ENCODE measurements around the gene CLCNKA. TPM values are rescaled to one million over a fixed set of nuclear protein-coding genes. Genes with fewer than 3 reads are reported as not detected.
"Not testable (repeated sequence)": the region's sequence is repeated elsewhere in the genome, so short reads cannot be mapped to it uniquely, and the experiment has no call there.

CLCNKA gene
- total RNA-seq, 3 donors from 2014 or later, result not detected

DNA sequence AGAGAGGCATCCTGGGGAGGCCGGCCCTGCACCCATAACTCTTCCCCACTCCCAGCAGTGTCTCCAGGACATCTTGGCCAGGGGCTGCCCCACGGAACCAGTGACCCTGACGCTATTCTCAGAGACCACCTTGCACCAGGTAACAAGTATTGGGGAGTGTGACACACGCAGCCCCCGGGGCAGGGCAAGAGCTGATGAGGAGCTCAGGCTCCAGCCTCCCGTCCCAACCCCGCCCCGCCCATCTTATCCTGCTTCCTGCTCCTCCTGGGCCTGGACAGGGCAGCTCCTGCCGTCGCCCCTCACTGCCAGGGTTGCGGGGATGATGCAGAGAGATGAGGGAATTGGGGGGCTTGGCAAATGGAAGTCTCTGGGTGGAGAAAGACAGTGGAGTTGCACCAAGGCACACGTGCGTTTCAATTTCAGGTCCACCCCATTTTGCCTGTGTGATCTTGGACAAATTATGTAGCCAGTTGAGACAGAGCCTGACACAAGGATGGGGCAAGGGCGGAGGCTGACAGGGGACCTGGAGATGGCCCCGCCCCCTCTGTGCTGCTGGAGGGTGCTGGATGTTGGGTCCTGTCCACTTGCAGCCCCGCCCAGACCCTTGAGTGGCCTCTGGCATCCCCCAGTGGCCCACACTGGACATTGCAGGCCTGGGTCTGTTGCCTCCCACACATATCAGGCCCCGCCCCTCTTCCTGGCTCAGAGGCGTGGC is 10.7 kb downstream of the CLCNKA start:
- no peaks in the 10 kb centered on the region for H3K9me3 Mint-ChIP-seq
- peaks cover 32% of the 10 kb centered on the region for H3K27me3 Mint-ChIP-seq (ENCODE audit: low read depth)
- H3K4me3 Mint-ChIP-seq, result no peak overlapping the region
- peak; percentile 32 for DNase-seq
- peak; percentile 77 to 78 for ATAC-seq
- H3K36me3 Mint-ChIP-seq (ENCODE audit: insufficient read depth), result no peaks in the 10 kb centered on the region
- H3K4me1 Mint-ChIP-seq (ENCODE audit: low read depth), result peaks cover 3% of the 10 kb centered on the region

DNA sequence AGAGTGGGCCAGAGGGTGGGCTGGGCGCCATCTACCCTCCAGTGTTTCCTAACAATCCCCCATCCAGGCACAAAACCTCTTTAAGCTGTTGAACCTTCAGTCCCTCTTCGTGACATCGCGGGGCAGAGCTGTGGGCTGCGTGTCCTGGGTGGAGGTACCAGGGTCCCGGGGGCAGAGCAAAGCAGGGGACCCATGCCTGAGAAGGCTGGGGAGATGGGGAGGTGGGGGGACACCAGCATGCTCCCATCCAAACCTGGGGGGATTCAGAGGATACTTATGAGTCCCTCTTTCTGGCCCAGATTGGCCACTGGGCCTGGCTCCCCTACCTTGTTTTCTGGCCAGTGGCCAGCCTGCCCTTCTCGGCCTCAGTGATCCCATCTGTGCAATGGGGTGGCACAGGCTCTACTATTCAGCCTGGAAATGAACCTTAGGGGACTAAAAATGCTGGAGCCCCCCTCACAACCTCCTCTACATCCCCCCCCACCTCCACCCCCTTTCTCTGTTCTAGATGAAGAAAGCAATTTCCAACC is 11.3 kb downstream of the CLCNKA start:
- H3K4me1 Mint-ChIP-seq (ENCODE audit: low read depth); DNase-seq; H3K36me3 Mint-ChIP-seq (ENCODE audit: insufficient read depth); H3K4me3 Mint-ChIP-seq; ATAC-seq; H3K9me3 Mint-ChIP-seq: not testable (repeated sequence)
- peaks cover 27% of the 10 kb centered on the region for H3K27me3 Mint-ChIP-seq (ENCODE audit: low read depth)

DNA sequence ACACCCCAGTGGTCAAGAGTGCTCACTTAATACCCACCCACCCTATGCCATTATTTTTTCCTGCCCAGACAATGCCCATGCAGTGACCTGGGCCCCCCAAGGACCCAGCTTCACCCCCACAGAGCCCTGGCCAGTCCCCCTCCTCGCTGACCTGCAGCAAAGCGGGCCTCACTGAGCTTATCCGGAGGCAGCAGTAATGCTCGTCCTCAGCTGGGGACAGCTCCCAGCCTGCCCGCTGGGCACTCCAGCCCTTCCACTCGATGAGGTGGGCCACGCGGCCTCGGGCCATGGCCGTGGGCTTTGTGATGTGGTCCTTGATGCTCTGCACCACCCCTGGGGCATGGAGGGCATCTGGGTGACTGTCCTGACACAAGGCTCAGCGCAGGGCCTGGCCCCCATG is 14.6 kb downstream of the CLCNKA start:
- H3K27me3 Mint-ChIP-seq (ENCODE audit: low read depth); H3K4me1 Mint-ChIP-seq (ENCODE audit: low read depth); ATAC-seq; H3K36me3 Mint-ChIP-seq (ENCODE audit: insufficient read depth); H3K9me3 Mint-ChIP-seq; DNase-seq; H3K4me3 Mint-ChIP-seq: not testable (repeated sequence)

DNA sequence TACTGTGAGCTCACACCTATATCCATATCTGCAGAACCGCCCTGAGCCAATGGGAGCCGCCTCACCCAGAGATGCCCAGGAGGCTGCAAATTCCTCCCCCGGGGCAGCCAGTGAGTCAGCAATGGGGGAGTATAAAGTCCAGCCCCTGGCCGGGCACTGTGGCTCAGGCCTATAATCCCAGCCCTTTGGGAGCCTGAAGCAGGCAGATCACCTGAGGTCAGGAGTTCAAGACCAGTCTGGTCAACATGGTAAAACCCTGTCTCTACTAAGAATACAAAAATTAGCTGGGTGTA is 16.7 kb downstream of the CLCNKA start:
- Mint-ChIP-seq H3K36me3 (ENCODE audit: insufficient read depth) (no peaks in the 10 kb centered on the region), H3K27me3 (ENCODE audit: low read depth) (no peaks in the 10 kb centered on the region), H3K9me3 (no peaks in the 10 kb centered on the region), H3K4me1 (ENCODE audit: low read depth) (no peaks in the 10 kb centered on the region), H3K4me3 (no peak overlapping the region)
- no peak for ATAC-seq
- DNase-seq, result no peak

DNA sequence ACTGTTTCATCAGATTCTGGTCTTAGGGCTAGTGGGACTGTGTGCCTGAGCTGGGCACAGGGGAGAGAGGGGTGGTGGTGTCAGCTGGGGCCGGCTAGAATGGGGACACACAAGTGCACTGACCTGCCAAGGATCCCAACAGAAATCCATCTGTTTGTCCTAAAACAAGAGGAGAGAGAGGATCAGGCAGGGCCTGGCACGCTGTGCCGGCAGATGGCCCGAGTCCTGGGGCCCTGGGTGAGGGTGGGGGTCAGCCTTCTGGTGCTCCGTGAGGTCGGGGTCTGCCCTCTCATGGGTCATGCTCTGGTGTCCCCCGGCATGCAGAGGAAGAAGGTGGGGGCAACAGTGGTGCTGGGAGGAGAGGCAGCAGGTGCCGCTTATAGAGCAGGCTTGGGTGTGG is 18.0 kb downstream of the CLCNKA start:
- not testable (repeated sequence) for H3K9me3 Mint-ChIP-seq

DNA sequence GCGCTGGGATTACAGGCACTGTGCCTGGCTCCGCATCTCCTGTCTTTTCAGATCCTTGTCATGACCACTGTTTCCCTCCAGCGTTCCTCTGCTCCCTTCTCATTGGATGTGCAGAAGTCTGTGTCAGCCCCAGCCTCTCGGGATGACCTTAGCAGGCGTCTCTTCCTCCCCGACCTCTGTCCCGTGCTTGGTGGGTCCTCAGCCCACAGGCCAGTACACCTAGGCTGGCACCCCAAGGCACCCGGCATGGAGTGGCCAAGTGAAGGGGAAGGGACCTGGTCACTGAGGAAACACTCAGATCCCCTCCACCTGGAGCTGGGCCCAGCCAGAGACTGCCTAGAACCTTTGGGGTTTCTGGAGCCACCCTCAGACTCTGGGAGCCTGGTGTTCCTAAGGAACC is 19.4 kb downstream of the CLCNKA start:
- H3K4me1 Mint-ChIP-seq (ENCODE audit: low read depth), result no peaks in the 10 kb centered on the region
- ATAC-seq, result no peak
- no peak overlapping the region for H3K4me3 Mint-ChIP-seq
- no peaks in the 10 kb centered on the region for H3K36me3 Mint-ChIP-seq (ENCODE audit: insufficient read depth)
- H3K27me3 Mint-ChIP-seq (ENCODE audit: low read depth), result no peaks in the 10 kb centered on the region
- DNase-seq, result no peak
- H3K9me3 Mint-ChIP-seq, result no peaks in the 10 kb centered on the region

More for the DNA sequence above, 18.0 kb downstream of the CLCNKA start:
- H3K4me1 Mint-ChIP-seq (ENCODE audit: low read depth); DNase-seq; H3K36me3 Mint-ChIP-seq (ENCODE audit: insufficient read depth); H3K27me3 Mint-ChIP-seq (ENCODE audit: low read depth); ATAC-seq; H3K4me3 Mint-ChIP-seq: not testable (repeated sequence)

DNA sequence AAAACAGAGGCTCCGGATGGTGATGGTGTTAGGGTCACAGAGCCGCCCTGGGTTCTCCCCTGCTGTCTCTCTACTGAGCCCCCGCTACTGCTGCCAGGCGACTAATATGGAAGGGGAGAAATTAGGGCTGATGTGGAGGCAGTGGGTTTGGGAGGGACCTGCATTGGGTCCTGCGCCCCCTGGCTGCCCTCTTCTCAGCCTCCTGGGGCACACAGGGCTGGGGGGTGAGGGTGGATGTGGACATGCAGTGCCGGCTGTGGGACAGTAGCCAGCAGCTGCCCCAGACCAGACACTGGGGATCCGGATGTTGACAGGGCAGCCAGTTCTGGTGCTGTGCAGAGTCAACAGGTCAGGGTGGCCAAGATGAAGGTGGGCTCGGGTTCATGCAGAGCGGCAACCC is 20.3 kb downstream of the CLCNKA start:
- Mint-ChIP-seq H3K27me3 (ENCODE audit: low read depth) (peaks cover 3% of the 10 kb centered on the region), H3K4me1 (ENCODE audit: low read depth) (no peaks in the 10 kb centered on the region), H3K4me3 (no peak overlapping the region), H3K36me3 (ENCODE audit: insufficient read depth) (no peaks in the 10 kb centered on the region), H3K9me3 (no peaks in the 10 kb centered on the region)
- DNase-seq (no peak), ATAC-seq (no peak)

DNA sequence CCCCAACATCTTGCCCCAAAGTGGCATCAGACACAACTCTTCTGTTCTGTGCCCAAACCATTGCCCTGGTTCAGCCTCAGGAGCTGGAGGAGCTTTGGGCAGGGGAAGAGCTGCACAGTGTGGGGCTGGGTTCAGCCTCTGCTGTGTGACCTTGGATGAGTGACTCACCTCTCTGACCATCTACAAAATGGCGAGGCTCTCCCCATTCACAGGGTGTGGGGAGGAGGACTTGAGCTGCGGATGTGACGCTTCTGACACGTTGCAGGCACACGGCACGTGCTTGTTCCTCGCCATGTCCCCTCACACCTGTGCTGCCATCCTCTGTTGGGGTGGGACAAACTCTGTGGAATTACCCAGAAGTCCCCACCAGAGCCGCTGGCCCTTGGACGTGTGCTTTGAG is 20.8 kb downstream of the CLCNKA start:
- H3K9me3 Mint-ChIP-seq; H3K27me3 Mint-ChIP-seq (ENCODE audit: low read depth); ATAC-seq; H3K4me3 Mint-ChIP-seq; H3K4me1 Mint-ChIP-seq (ENCODE audit: low read depth); DNase-seq; H3K36me3 Mint-ChIP-seq (ENCODE audit: insufficient read depth): not testable (repeated sequence)

DNA sequence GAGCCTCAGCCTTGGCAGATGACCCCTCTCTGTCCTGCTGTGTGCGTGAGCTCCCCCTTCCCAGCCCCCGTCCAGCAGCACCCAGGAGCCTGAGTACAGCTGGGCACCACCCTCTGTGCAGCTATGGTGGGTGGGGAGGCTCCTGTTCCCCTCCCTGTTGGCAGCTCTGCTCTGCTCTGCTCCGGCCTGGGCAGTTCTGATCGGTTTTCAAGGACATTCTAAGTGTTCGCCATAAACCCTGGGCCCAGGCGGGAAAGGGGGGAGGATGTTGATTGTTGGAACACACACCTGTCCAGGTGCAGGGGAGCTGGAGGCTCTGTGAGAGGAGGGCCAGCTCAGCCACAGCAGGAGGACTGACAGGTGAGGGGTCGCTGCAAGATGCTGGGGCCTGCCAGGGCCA is 21.7 kb downstream of the CLCNKA start, which contains the start of gene CLCNKB:
Gene CLCNKB (plus strand): TSS at position 262 of the 400 bp plus-strand sequence. CDS start 711 bp downstream, outside the sequence.
- H3K4me3 Mint-ChIP-seq, result no peak within 1 kb of the TSS

DNA sequence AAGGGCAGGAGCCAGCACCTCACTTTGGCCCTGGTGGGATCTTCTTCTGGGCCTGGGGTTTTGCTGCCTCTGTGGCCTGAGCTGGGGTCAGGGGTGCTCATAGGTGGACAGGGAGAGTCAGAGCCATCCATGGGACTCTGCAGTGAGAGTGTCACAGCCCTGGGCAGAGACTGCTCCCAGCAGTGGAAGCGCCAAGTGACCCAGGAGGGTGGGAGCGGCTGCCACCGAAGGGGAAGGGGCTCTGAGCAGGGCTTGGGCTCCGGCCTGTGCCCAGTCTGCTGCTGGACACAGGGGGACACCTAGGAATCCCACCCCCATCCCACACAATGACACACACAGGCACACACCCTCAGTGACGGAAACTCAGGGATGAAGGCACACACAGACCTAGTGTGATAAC is 22.1 kb downstream of the CLCNKA start:
- no peaks in the 10 kb centered on the region for H3K9me3 Mint-ChIP-seq

More for the DNA sequence above, 21.7 kb downstream of the CLCNKA start, which contains the start of gene CLCNKB:
- DNase-seq (no peak), ATAC-seq (no peak)
- H3K27me3 Mint-ChIP-seq (ENCODE audit: low read depth), result peaks cover 8% of the 10 kb centered on the region
- no peaks in the 10 kb centered on the region for H3K36me3 Mint-ChIP-seq (ENCODE audit: insufficient read depth)
- H3K9me3 Mint-ChIP-seq, result no peaks in the 10 kb centered on the region
- no peaks in the 10 kb centered on the region for H3K4me1 Mint-ChIP-seq (ENCODE audit: low read depth)

DNA sequence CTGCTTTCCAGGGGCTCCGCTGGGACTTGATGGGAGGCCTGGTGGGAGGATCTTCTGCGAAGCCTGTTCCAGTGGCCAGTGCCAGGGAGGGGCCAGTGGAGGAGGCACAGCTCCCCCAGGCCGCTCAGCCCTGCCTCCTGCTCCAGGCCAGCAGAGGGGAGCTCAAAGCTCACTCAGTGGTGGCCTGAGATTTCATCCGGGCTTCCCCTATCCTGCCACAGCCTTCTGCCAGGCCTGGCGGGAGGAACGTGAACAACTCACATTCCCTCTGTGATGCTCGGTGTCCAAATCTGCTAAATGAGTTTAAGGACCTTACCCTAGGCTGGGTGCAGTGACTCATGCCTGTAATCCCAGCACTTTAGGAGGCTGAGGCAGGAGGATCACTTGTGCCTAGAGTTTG is 25.0 kb downstream of the CLCNKA start:
- Mint-ChIP-seq H3K4me3 (no peak overlapping the region), H3K27me3 (ENCODE audit: low read depth) (peaks cover 11% of the 10 kb centered on the region), H3K4me1 (ENCODE audit: low read depth) (no peaks in the 10 kb centered on the region), H3K36me3 (ENCODE audit: insufficient read depth) (no peaks in the 10 kb centered on the region), H3K9me3 (no peaks in the 10 kb centered on the region)
- no peak for DNase-seq
- ATAC-seq, result no peak

More for the DNA sequence above, 22.1 kb downstream of the CLCNKA start:
- peaks cover 8% of the 10 kb centered on the region for H3K27me3 Mint-ChIP-seq (ENCODE audit: low read depth)
- no peak for DNase-seq
- no peaks in the 10 kb centered on the region for H3K36me3 Mint-ChIP-seq (ENCODE audit: insufficient read depth)
- no peaks in the 10 kb centered on the region for H3K4me1 Mint-ChIP-seq (ENCODE audit: low read depth)
- no peak for ATAC-seq
- H3K4me3 Mint-ChIP-seq, result no peak overlapping the region

DNA sequence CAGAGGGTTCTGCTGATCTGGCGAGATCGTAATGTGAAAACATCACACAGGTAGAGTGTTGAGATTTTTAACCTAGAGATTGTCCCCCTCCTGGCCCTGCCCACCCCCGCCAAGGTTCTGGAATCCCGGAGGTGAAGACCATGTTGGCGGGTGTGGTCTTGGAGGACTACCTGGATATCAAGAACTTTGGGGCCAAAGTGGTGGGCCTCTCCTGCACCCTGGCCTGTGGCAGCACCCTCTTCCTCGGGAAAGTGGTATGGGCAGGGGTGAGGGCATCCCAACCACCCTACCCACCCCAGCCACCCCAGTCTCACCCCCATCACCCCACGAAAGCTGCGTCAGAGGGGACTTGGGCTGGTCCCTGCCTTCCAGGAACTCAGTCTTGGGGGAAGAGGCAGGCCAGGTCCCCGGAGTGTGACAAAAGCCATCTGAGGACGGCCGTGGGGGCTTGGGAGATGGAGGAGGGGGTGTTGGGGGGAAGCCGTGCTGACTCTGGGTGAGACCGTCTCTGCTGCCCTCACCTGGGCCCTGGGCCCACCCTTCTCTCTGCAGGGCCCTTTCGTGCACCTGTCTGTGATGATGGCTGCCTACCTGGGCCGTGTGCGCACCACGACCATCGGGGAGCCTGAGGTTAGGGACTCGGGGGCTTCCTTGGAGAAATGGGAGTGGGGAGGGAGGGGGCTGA is 26.1 kb downstream of the CLCNKA start:
- Mint-ChIP-seq H3K27me3 (ENCODE audit: low read depth) (peaks cover 11% of the 10 kb centered on the region), H3K36me3 (ENCODE audit: insufficient read depth) (no peaks in the 10 kb centered on the region), H3K4me3 (no peak overlapping the region), H3K9me3 (no peaks in the 10 kb centered on the region), H3K4me1 (ENCODE audit: low read depth) (no peaks in the 10 kb centered on the region)
- ATAC-seq (no peak), DNase-seq (no peak)

DNA sequence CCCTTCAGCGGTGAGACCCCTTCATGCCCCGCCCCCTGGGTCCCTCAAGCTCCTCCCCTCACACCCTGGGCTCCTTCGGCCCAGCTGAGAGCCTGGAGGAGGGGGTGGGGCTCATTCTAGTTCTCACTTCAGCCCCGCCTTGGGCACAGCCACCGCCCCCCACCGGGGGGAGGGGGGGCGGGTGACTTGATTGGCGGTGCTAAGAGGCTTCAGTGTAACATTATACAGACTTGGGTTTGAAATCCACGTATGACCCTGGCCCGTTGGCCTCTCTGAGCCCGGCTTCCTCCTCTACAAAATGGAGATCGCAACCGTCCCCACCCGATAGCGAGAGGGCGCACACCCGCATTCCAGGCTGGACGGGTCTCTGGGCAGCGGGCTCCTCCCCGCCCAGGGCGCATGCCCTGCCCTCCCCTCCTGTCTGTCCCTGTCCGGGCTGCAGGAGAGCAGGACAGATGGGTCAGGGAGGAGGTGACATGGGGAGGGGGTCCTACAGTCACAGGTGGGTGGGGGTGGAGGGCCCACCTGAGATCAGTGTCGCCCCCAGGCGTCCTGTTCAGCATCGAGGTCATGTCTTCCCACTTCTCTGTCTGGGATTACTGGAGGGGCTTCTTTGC is 26.8 kb downstream of the CLCNKA start:
- peak; percentile 36 for DNase-seq
- Mint-ChIP-seq H3K27me3 (ENCODE audit: low read depth) (peaks cover 11% of the 10 kb centered on the region), H3K4me1 (ENCODE audit: low read depth) (no peaks in the 10 kb centered on the region), H3K9me3 (no peaks in the 10 kb centered on the region), H3K4me3 (peak overlapping the region; percentile 16), H3K36me3 (ENCODE audit: insufficient read depth) (no peaks in the 10 kb centered on the region)
- ATAC-seq, result peak; percentile 59 to 67

DNA sequence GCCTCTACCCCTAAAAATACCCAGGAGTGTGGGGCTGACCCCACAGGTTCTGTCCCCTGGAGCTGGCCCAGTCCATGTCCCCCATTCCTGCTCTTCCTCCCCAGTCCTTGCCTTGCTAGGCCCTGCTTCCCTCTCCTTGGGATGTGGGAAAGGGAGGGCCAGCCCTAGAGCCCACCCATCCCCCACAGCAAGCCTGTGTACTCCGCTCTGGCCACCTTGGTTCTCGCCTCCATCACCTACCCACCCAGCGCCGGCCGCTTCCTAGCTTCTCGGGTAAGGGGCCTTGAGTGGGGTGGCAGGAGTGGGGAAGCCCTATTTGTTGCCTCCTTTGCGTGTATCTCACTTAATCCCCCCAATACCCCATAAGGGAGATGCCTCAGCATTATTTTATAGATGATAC is 28.5 kb downstream of the CLCNKA start:
- H3K36me3 Mint-ChIP-seq (ENCODE audit: insufficient read depth), result no peaks in the 10 kb centered on the region
- H3K9me3 Mint-ChIP-seq, result no peaks in the 10 kb centered on the region
- H3K4me1 Mint-ChIP-seq (ENCODE audit: low read depth), result no peaks in the 10 kb centered on the region
- no peak for ATAC-seq
- H3K27me3 Mint-ChIP-seq (ENCODE audit: low read depth), result peaks cover 11% of the 10 kb centered on the region
- no peak overlapping the region for H3K4me3 Mint-ChIP-seq
- no peak for DNase-seq

DNA sequence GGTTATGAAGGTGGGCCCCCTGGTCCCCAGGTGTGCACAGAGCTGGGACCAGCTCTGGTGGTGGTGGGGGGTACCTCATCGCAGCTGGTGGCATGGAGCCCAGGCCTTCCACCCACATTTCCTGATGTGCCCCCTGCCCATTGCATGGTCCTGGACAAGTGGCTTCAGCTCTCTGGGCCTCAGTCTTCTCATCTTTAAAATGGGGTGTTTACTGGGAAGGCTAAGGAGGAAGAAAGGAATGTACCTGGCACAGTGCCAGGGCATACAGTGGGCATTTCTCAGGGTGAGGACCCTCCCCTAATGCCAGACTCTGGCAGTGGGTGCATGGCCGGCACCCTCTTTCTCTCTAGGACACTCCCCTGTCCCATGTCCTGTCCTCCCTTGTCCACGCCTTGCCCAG is 29.2 kb downstream of the CLCNKA start:
- no peaks in the 10 kb centered on the region for H3K9me3 Mint-ChIP-seq
- ATAC-seq, result no peak

More for the DNA sequence above, 29.2 kb downstream of the CLCNKA start:
- Mint-ChIP-seq H3K36me3 (ENCODE audit: insufficient read depth) (no peaks in the 10 kb centered on the region), H3K27me3 (ENCODE audit: low read depth) (peaks cover 11% of the 10 kb centered on the region), H3K4me1 (ENCODE audit: low read depth) (no peaks in the 10 kb centered on the region), H3K4me3 (no peak overlapping the region)
- DNase-seq, result no peak
